ENCODE results near the gene PRKN.

DNA sequence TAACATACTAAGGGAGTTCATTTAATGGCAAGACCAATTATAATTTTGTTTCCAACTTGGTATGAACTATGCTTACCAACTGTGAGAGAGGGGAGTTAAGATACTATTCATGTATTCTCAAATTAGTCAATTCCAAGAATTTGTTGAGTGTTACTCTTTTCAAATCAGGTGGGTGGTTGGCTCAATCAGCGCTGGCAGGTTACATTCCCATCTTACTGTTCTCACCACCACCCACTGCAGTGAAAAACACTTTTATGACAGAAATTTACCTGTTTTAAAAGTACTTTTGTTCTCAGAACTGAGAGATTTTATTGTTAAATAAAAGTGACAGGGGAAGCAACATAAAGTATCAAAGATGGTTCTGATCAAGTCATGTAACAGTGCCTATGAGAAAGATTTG, 642.0 kb downstream of the PRKN start:
- TF ChIP-seq CTCF (IDR thresholded peaks at IDR 0.05; ENCODE audit: insufficient read depth, low read length) (no peak), SPI1 (IDR thresholded peaks at IDR 0.05; ENCODE audit: borderline replicate concordance, low read depth) (no peak), POLR2AphosphoS5 (IDR thresholded peaks at IDR 0.05; ENCODE audit: low read depth) (no peak), GABPA (IDR thresholded peaks at IDR 0.05; ENCODE audit: low read depth) (no peak)
- TF ChIP-seq, protein P1, sequence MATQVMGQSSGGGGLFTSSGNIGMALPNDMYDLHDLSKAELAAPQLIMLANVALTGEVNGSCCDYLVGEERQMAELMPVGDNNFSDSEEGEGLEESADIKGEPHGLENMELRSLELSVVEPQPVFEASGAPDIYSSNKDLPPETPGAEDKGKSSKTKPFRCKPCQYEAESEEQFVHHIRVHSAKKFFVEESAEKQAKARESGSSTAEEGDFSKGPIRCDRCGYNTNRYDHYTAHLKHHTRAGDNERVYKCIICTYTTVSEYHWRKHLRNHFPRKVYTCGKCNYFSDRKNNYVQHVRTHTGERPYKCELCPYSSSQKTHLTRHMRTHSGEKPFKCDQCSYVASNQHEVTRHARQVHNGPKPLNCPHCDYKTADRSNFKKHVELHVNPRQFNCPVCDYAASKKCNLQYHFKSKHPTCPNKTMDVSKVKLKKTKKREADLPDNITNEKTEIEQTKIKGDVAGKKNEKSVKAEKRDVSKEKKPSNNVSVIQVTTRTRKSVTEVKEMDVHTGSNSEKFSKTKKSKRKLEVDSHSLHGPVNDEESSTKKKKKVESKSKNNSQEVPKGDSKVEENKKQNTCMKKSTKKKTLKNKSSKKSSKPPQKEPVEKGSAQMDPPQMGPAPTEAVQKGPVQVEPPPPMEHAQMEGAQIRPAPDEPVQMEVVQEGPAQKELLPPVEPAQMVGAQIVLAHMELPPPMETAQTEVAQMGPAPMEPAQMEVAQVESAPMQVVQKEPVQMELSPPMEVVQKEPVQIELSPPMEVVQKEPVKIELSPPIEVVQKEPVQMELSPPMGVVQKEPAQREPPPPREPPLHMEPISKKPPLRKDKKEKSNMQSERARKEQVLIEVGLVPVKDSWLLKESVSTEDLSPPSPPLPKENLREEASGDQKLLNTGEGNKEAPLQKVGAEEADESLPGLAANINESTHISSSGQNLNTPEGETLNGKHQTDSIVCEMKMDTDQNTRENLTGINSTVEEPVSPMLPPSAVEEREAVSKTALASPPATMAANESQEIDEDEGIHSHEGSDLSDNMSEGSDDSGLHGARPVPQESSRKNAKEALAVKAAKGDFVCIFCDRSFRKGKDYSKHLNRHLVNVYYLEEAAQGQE (IDR thresholded peaks at IDR 0.05; ENCODE audit: insufficient replicate concordance, low read depth): no peak
